ENCODE results near the gene SRP72.

- TF ChIP-seq ZFX (IDR thresholded peaks at IDR 0.05) (no peak; the same call in 1 of the 2 replicates), CTCF (conservative IDR thresholded peaks at IDR 0.05) (no peak)
Observed at GRCh38 chr4:56468097-56468422, 643 bp downstream of the SRP72 start.
